ENCODE results near the gene CXXC5. TPM values are rescaled to one million over a fixed set of nuclear protein-coding genes. Genes with fewer than 3 reads are reported as not detected.

The CXXC5 gene
- total and polyA plus RNA-seq, 9 of the 15 experiments (the other 6 are each of a cell fraction or from before 2014, with no cell fraction given), result 1.9 to 123 (median 45.8) TPM

GRCh38 chr5:139660923-139661814 is 13.0 kb downstream of the CXXC5 start:
- CTCF ChIA-PET (ENCODE audit: low intra/inter-chr PET ratio), result no interaction called here
- no peak for TF ChIP-seq ZFP30 (CRISPR knock-in tag; IDR thresholded peaks at IDR 0.05; ENCODE audit: borderline replicate concordance)
- TF ChIP-seq NR3C1 (CRISPR knock-in tag; IDR thresholded peaks at IDR 0.05), result no peak
- TF ChIP-seq ETV6 (IDR thresholded peaks at IDR 0.05; ENCODE audit: borderline replicate concordance in 1 of 2, low read depth in 2 of 2, low read length in 1 of 2), result no peak
- peak; percentile 17; the same call in 1 of the 2 replicates for TF ChIP-seq ETV6 (CRISPR knock-in tag; IDR thresholded peaks at IDR 0.05; ENCODE audit: borderline replicate concordance)
- TF ChIP-seq NCOR1 (IDR thresholded peaks at IDR 0.05), result peak; percentile 65
- TF ChIP-seq RBM15 (IDR thresholded peaks at IDR 0.05; ENCODE audit: insufficient read depth, low read length), result no peak
- no peak for TF ChIP-seq DEAF1 (CRISPR knock-in tag; IDR thresholded peaks at IDR 0.05)
- TF ChIP-seq ZNF780A (CRISPR knock-in tag; IDR thresholded peaks at IDR 0.05), result no peak
- TF ChIP-seq MXD1 (CRISPR knock-in tag; IDR thresholded peaks at IDR 0.05; ENCODE audit: borderline replicate concordance, poor library complexity, severe bottlenecking), result no peak
- no peak for TF ChIP-seq ZC3H4 (CRISPR knock-in tag; IDR thresholded peaks at IDR 0.05; ENCODE audit: borderline replicate concordance)
- no peak for TF ChIP-seq STAG1 (CRISPR knock-in tag; IDR thresholded peaks at IDR 0.05; ENCODE audit: borderline replicate concordance)
- no peak for TF ChIP-seq ZNF277 (CRISPR knock-in tag; IDR thresholded peaks at IDR 0.05; ENCODE audit: borderline replicate concordance)
- TF ChIP-seq NR4A1 (CRISPR knock-in tag; IDR thresholded peaks at IDR 0.05), result no peak; the same call in 1 of the 2 replicates
- TF ChIP-seq NR4A1 (tag; IDR thresholded peaks at IDR 0.05), result peak; percentile 69
- TF ChIP-seq SMAD3 (CRISPR knock-in tag; conservative IDR thresholded peaks at IDR 0.05), result no peak
- no peak for TF ChIP-seq POLR2AphosphoS5 (IDR thresholded peaks at IDR 0.05; ENCODE audit: control insufficient read depth, insufficient read depth, low read depth, low read length)
- TF ChIP-seq NFIC (IDR thresholded peaks at IDR 0.05), result peak; percentile 44

More at GRCh38 chr5:139660923-139661814, 13.0 kb downstream of the CXXC5 start:
- intact Hi-C loops (cut with micrococcal nuclease) (no loop called here), in situ Hi-C loops (cut with MboI) (no loop called here)
- FAIRE-seq (peak; percentile 76), ATAC-seq (peak; percentile 89), DNase-seq (ENCODE audit: extremely low read depth in 1 of 4, low spot score in 3 of 4) (peak; percentile 79 to 95 (median 85))
- Histone ChIP-seq H2AFZ (ENCODE audit: low read depth, low read length) (no peak overlapping the region), H4K20me1 (replicated peaks; ENCODE audit: control insufficient read depth, insufficient read depth, low read length) (peaks cover 58% of the 10 kb centered on the region), H3K79me2 (ENCODE audit: control insufficient read depth, insufficient read depth, low read length) (peaks cover 99% of the 10 kb centered on the region), H3K4me2 (ENCODE audit: insufficient read depth, low read length) (peak overlapping the region; percentile 70), H3K4me3 (peak overlapping the region; percentile 23), H3K27me3 (ENCODE audit: control insufficient read depth in 2 of 2, insufficient read depth in 2 of 2, low read length in 2 of 2) (no peaks in the 10 kb centered on the region), H3K9ac (ENCODE audit: insufficient read depth in 1 of 2, low read depth in 2 of 2, low read length in 2 of 2) (peak overlapping the region; percentile 59 to 95), H3K36me3 (ENCODE audit: control insufficient read depth, insufficient read depth, low read length) (peaks cover 60% of the 10 kb centered on the region; the same call in 2 of the 3 replicates), H3K9me3 (replicated peaks; ENCODE audit: control insufficient read depth, insufficient read depth, low read depth, low read length) (no peaks in the 10 kb centered on the region), H3K27ac (ENCODE audit: extremely low read depth, low read depth, low read length) (peak overlapping the region; percentile 89), H3K4me1 (replicated peaks in 1 of 2; ENCODE audit: control insufficient read depth in 2 of 2, insufficient read depth in 2 of 2, low read length in 2 of 2) (peaks cover 85% of the 10 kb centered on the region in 2 experiments), H3K9me1 (ENCODE audit: control insufficient read depth, insufficient read depth, low read length) (peaks cover 13% of the 10 kb centered on the region)
- 19% methylated on average over 39 of the region's 41 CpGs for WGBS (ENCODE audit: insufficient coverage, low coverage, missing lambda C conversion rate)
- POLR2A ChIA-PET, result interaction anchor here (0.6 to 5.6 kb wide), 10 partner anchors 8 to 158 kb away, joined by 3 to 33 read pairs (median 4); partner anchors contain the start of gene CXXC5
- no TSS peak for BruUV-seq (replicated peaks)

Measured in K562 (cell line).